Activated naive CD8-positive, alpha-beta T cell treated with anti-CD3 and anti-CD28 coated beads for 36 hours (primary cell): ENCODE data around the gene NPC1. TPM values are rescaled to one million over a fixed set of nuclear protein-coding genes. Genes with fewer than 3 reads are reported as not detected.
"Not testable (repeated sequence)": the region's sequence is repeated elsewhere in the genome, so short reads cannot be mapped to it uniquely, and the experiment has no call there.

Source experiments
- DNase-seq: peaks from one replicate; pipeline ENCODE4 v3.0.0; 2021
- H3K27ac Mint-ChIP-seq: one replicate; pipeline ENCODE4 v1.8.0; 2022; ENCODE audit warnings: mild to moderate bottlenecking, moderate library complexity, mixed read lengths
- H3K27me3 Mint-ChIP-seq: one replicate; pipeline ENCODE4 v1.8.0; 2022; ENCODE audit warnings: mild to moderate bottlenecking, mixed read lengths
- H3K36me3 Mint-ChIP-seq: one replicate; pipeline ENCODE4 v1.8.0; 2021; ENCODE audit warnings: mild to moderate bottlenecking, mixed read lengths
- H3K4me1 Mint-ChIP-seq: one replicate; pipeline ENCODE4 v1.8.0; 2021; ENCODE audit warnings: mixed read lengths
- H3K4me3 Mint-ChIP-seq: one replicate; pipeline ENCODE4 v1.8.0; 2022; ENCODE audit warnings: mild to moderate bottlenecking, moderate library complexity, mixed read lengths
- H3K9me3 Mint-ChIP-seq: one replicate; pipeline ENCODE4 v1.8.0; 2022; ENCODE audit warnings: mixed read lengths
- total RNA-seq, 2 experiments: library from RNA; stranded (reverse); gene quantifications; one replicate each; pipeline ENCODE4 v1.2.3, GENCODE V29; 2021

NPC1 gene
- total RNA-seq, 2 experiments from 2014 or later: 19.7 to 22.3 TPM

DNA sequence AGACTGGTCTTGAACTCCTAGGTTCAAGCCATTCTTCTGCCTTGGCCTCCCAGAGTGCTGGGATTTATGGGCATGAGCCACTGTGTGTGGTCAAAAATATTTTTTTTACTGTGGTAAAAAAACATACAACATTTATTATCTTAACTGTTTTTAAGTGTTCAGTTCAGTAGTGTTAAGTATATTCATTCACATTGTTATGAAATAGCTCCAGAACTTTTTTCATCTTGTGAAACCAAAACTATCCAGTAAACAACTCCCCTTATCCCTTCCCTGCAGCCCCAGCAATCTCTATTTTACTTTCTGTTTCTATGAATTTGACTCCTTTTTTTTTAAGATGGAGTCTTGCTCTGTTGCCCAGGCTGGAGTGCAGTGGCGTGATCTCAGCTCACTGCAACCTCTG is 73.7 kb downstream of the NPC1 start:
- no peaks in the 10 kb centered on the region for H3K27me3 Mint-ChIP-seq

DNA sequence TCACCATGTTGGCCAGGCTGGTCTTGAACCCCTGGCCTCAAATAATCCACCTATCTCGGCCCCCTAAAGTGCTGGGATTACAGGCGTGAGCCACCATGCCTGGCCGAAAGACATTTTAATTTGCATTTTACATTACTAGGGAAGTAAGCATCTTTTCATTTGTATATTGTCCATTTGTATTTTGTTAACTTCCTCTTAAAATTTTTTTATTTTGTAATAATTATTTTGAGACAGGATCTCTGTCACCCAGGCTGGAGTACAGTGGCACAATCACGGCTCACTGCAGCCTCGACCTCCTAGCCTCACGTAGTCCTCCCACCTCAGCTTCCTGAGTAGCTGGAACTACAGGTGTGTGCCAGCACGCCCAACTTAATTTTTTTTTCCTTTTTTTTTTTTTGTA is 74.1 kb downstream of the NPC1 start:
- H3K9me3 Mint-ChIP-seq, H3K27me3 Mint-ChIP-seq, H3K4me3 Mint-ChIP-seq, H3K27ac Mint-ChIP-seq, DNase-seq: not testable (repeated sequence)
- Mint-ChIP-seq H3K4me1 (peaks cover 22% of the 10 kb centered on the region), H3K36me3 (peaks cover 28% of the 10 kb centered on the region)

More for the DNA sequence above, 73.7 kb downstream of the NPC1 start:
- peaks cover 19% of the 10 kb centered on the region for H3K4me1 Mint-ChIP-seq
- peak overlapping the region; percentile 66 for H3K27ac Mint-ChIP-seq
- DNase-seq: no peak
- peaks cover 30% of the 10 kb centered on the region for H3K36me3 Mint-ChIP-seq
- H3K9me3 Mint-ChIP-seq: no peaks in the 10 kb centered on the region
- H3K4me3 Mint-ChIP-seq: no peak overlapping the region

DNA sequence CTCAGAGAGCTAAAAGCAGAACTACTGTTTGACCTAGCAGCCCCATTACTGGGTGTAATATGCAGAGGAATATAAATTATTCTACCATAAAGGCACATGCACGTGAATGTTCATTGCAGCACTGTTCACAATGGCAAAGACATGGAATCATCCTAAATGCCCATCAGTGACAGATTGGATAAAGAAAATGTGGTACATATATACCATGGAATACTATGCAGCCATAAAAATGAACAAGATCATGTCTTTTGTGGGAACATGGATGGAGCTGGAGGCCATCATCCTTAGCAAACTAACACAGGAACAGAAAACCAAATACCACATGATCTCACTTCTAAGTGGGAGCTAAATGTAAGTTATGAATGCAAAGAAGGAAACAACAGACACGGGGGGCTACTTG is 75.4 kb downstream of the NPC1 start:
- not testable (repeated sequence) for DNase-seq, H3K9me3 Mint-ChIP-seq, H3K27ac Mint-ChIP-seq, H3K4me3 Mint-ChIP-seq, H3K27me3 Mint-ChIP-seq
- peaks cover 23% of the 10 kb centered on the region for H3K4me1 Mint-ChIP-seq
- peaks cover 34% of the 10 kb centered on the region for H3K36me3 Mint-ChIP-seq

DNA sequence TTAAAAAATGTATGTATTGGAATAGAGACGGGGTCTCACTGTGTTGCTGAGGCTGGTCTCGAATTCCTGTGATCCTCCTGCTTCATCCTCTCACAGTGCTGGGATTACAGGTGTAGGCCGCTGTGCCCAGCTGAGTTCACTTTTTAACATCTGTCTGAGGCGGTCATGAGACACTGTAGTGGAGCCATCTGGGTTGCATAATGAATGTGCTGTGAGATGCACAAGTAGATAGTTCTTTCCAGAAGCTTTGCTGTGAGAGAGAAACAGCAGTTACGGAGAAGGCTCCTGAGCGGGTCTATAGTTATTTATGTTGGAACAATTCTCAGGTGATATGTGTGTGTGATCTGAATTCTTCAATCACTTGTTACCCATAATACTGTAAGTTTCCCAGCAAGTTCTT is 79.9 kb downstream of the NPC1 start:
- H3K27ac Mint-ChIP-seq: no peak overlapping the region
- no peaks in the 10 kb centered on the region for H3K9me3 Mint-ChIP-seq
- H3K27me3 Mint-ChIP-seq: no peaks in the 10 kb centered on the region
- H3K36me3 Mint-ChIP-seq: peaks cover 31% of the 10 kb centered on the region
- no peak for DNase-seq
- no peak overlapping the region for H3K4me3 Mint-ChIP-seq
- peaks cover 39% of the 10 kb centered on the region for H3K4me1 Mint-ChIP-seq

DNA sequence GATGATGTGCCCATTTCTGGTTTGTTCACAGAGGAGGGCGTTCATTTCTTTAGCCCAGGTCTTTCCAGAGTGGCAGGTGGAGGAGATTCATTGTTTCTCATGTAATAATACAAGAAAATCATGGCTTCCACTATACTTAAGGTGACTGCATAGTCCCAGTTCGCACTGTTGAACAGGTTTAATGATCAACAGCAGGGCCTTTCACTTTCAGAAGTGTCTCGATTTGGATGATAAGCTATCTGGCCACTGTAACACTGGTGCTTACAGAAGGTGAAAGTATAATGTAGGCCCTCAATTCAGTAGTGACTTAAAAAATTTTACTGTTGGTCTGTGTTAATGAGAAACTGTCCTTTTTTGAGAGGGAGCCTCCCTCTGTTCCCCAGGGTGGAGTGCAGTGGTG is 81.6 kb downstream of the NPC1 start:
- peaks cover 19% of the 10 kb centered on the region for H3K36me3 Mint-ChIP-seq

DNA sequence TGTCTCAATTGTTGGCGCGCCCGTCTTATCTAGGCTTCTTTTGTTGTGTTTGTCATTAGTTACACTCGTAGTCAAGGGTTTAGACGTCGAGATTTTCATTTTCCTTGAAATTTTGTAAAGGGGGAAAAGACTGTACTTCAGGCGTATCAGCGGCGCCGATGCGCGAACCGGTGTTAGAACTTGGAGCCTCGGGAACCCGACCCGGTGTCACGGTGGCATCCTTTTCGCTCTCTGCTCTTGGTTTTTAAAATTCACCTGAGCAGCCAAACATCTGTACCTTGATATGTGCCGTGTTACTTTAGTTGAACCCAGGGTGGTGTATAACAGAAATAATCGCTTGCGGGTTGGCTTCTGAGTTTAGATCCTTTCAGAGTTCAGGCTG is 82.4 kb downstream of the NPC1 start:
- DNase-seq: no peak
- no peaks in the 10 kb centered on the region for H3K27me3 Mint-ChIP-seq
- peaks cover 19% of the 10 kb centered on the region for H3K36me3 Mint-ChIP-seq
- H3K27ac Mint-ChIP-seq: peak overlapping the region; percentile 80
- H3K9me3 Mint-ChIP-seq: no peaks in the 10 kb centered on the region
- H3K4me3 Mint-ChIP-seq: peak overlapping the region; percentile 94
- H3K4me1 Mint-ChIP-seq: peaks cover 42% of the 10 kb centered on the region

More for the DNA sequence above, 81.6 kb downstream of the NPC1 start:
- Mint-ChIP-seq H3K9me3 (no peaks in the 10 kb centered on the region), H3K27me3 (no peaks in the 10 kb centered on the region), H3K4me3 (peak overlapping the region; percentile 94), H3K27ac (peak overlapping the region; percentile 80), H3K4me1 (peaks cover 39% of the 10 kb centered on the region)
- no peak for DNase-seq

DNA sequence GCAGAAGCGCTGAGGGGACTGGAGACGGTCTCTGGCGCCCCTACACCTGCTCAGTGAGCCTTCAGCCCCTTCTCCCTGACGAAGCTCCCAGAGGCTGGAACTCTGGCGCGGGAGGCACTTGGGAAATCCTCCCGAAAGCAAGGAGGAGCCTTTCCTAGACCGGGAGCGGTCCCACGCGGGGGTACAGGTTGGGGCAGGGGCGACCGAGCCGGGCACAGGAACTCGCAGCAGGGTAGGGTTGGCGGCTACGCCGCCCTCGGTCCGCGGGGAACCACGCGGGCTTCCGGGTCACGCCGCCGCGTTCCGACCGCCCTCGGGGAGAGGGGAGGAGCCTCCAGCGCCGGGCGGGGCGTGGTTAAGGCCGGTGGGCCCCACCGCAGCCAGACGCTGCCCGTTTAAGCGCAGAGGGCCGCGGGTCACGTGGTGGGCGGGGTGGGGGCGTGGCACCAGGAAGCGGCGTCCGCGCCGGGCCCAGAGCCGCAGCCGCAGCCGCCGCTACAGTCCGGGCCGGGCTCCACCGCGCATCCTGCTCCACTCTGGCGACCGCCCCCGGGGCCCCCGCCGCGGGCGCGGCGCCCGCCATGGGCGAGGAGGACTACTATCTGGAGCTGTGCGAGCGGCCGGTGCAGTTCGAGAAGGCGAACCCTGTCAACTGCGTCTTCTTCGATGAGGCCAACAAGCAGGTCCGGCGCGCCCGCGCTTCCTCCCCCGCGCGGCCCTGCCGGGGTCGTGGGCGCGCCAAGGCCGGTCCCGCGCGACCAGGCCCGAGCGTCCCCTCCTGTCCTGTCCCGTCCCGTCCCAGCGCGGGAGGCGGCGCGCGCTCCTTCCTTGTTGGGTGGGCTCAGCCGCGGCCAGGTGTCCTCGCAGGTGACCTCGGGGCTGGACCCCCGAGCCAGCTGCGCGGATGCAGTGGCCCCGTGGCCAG is 83.0 kb downstream of the NPC1 start, which contains the start of gene RMC1:
Gene RMC1 (plus strand): TSS at position 474 of the 925 bp plus-strand sequence. CDS start 108 bp downstream, at position 582.
- H3K4me1 Mint-ChIP-seq: peaks cover 45% of the 10 kb centered on the region
- no peaks in the 10 kb centered on the region for H3K27me3 Mint-ChIP-seq

DNA sequence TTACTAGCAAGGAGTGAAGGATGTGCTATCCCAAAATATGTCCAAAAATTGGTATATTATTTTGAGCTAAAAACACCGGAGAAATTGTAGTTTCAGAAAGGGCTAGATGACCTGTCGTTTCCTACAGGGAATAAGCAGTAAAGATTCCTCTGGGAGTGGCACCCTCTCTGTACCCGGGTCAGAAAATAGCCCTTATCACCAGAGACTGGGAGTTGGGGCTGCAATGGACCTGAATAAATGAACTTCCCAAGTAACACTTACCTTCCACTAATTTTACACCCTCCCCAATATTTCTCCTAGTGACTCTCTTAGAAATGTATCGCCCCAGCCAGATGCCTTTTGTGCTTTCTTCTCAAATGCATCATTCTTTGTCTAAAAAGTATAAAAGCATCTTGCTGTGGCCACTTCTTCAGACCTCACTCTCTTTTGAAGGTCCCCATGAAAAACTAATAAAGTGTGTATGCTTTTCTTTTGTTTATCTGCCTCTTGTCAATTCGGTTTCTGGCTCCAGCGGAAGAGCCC is 83.7 kb downstream of the NPC1 start:
- peaks cover 15% of the 10 kb centered on the region for H3K36me3 Mint-ChIP-seq
- peaks cover 40% of the 10 kb centered on the region for H3K4me1 Mint-ChIP-seq
- H3K4me3 Mint-ChIP-seq: peak overlapping the region; percentile 89

More for the DNA sequence above, 83.0 kb downstream of the NPC1 start, which contains the start of gene RMC1:
- no peaks in the 10 kb centered on the region for H3K9me3 Mint-ChIP-seq
- DNase-seq: peak; percentile 97
- H3K36me3 Mint-ChIP-seq: peaks cover 17% of the 10 kb centered on the region
- H3K4me3 Mint-ChIP-seq: peak within 1 kb of the TSS; percentile 94
- H3K27ac Mint-ChIP-seq: peak within 1 kb of the TSS; percentile 94

DNA sequence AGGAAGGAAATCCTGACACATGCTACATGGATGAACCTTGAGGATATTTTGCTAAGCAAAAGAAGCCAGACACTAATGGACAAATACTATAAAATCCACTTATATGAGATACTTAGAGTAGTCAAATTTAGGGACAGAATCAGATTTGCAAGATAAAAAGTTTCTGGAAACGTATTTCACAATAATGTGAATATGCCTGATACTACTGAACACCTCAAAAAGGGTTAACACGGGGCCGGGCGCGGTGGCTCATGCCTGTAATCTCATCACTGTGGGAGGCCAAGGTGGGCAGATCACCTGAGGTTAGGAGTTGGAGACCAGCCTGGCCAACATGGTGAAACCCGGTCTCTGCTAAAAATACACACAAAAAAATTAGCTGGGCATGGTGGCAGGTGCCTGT is 84.7 kb downstream of the NPC1 start:
- Mint-ChIP-seq H3K9me3 (no peaks in the 10 kb centered on the region), H3K36me3 (peaks cover 10% of the 10 kb centered on the region), H3K4me3 (no peak overlapping the region), H3K27me3 (no peaks in the 10 kb centered on the region), H3K4me1 (peaks cover 35% of the 10 kb centered on the region), H3K27ac (peak overlapping the region; percentile 25)
- DNase-seq: no peak

More for the DNA sequence above, 83.7 kb downstream of the NPC1 start:
- Mint-ChIP-seq H3K9me3 (no peaks in the 10 kb centered on the region), H3K27ac (peak overlapping the region; percentile 94), H3K27me3 (no peaks in the 10 kb centered on the region)
- no peak for DNase-seq

DNA sequence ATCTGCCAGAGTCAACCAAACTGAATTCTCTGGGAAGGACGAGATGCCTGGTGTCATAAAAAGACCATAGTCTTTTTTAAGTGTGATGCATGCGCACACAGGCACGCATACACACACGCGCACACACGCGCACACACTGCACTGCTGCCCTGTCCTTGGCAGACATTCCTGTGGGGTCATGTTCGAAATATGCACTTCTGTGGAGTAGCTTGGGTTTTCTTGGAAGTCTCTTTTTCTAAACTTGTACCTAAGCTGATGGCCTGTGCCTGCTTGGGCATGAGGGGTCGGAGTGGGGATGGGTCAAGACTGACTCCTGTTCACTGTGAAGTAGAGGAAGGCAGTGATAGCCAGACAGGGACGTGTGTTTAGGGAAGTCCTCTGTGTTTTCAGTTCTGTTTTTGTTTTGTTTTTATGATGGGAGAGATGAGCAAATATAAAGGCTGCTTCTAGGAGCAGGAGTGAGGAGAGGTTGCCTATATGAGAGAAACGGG is 87.0 kb downstream of the NPC1 start:
- Mint-ChIP-seq H3K36me3 (no peaks in the 10 kb centered on the region), H3K9me3 (no peaks in the 10 kb centered on the region), H3K4me3 (no peak overlapping the region), H3K27me3 (no peaks in the 10 kb centered on the region), H3K27ac (peak overlapping the region; percentile 7), H3K4me1 (peaks cover 21% of the 10 kb centered on the region)
- DNase-seq: no peak

DNA sequence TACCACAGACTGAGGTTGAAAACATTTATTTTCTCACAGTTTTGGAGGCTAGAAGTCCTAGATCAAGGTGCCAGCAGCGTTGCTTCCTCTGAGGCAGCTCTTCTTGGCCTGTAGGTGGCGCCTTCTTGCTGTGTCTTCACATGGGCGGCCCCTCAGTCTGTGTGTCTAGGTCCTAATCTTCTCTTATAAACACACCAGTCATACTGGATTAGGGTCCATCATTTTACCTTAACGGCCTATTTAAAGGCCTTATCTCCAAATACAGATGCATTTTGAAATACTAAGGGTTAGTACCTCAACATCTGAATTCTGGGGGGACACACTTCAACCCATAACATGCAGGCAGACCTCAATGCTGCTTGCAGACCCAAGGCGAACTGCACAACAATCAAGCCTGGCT is 87.4 kb downstream of the NPC1 start:
- H3K9me3 Mint-ChIP-seq: no peaks in the 10 kb centered on the region
- DNase-seq: peak; percentile 68
- no peak overlapping the region for H3K4me3 Mint-ChIP-seq
- no peak overlapping the region for H3K27ac Mint-ChIP-seq
- H3K4me1 Mint-ChIP-seq: peaks cover 17% of the 10 kb centered on the region
- H3K36me3 Mint-ChIP-seq: no peaks in the 10 kb centered on the region
- no peaks in the 10 kb centered on the region for H3K27me3 Mint-ChIP-seq

DNA sequence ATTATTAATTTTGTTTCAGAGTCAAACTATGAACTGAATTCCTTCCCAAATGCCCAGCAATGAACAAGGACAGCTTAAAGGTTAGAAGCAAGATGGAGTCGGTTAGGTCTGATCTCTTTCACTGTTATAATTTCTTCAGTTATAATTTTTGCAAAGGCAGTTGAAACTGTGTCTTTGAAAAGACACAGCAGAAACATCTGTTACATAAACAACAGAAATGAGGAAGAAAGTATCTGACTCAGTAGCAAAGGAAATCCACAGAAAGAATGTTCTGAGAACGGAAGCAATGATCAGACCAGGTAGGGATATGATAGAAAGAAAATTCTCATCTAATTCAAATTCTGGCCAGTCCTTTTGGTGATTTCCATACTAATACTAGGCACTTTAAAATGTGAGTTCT is 88.2 kb downstream of the NPC1 start:
- H3K9me3 Mint-ChIP-seq: no peaks in the 10 kb centered on the region
- no peak overlapping the region for H3K4me3 Mint-ChIP-seq
- no peak overlapping the region for H3K27ac Mint-ChIP-seq
- H3K27me3 Mint-ChIP-seq: no peaks in the 10 kb centered on the region
- peaks cover 16% of the 10 kb centered on the region for H3K4me1 Mint-ChIP-seq
- H3K36me3 Mint-ChIP-seq: no peaks in the 10 kb centered on the region
- DNase-seq: no peak

DNA sequence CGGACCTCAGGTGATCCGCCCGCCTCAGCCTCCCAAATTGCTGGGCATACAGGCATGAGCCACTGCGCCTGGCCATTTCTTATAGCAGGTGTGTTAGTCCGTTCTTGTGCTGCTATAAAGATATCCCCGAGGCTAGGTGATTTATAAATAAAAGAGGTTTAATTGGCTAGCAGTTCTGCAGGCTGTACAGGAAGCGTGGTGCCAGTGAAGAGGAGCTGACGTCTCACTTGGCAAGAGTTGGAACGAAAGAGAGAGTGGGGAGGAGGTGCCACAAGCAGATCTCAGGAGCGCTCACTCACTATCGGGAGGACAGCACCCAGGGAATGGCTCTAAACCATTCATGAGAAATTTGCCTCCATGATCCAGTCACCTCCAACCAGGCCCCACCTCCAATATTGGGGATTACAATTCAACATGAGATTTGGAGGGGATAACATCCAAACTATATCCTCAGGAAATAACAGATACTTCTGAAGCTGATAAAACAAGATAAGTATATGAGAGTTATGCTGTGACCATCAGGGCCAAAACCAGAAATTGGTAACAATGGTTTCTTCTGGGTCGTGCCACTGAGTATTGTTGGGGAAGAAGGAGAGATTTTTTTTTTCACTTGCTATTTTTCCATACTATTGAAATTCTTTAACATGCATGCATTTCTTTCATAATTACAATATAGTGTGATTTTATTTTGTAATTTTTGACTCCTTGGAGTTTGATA is 90.4 kb downstream of the NPC1 start:
- DNase-seq: no peak
- Mint-ChIP-seq H3K9me3 (no peaks in the 10 kb centered on the region), H3K27ac (no peak overlapping the region), H3K27me3 (no peaks in the 10 kb centered on the region), H3K36me3 (no peaks in the 10 kb centered on the region), H3K4me1 (peaks cover 7% of the 10 kb centered on the region), H3K4me3 (no peak overlapping the region)

DNA sequence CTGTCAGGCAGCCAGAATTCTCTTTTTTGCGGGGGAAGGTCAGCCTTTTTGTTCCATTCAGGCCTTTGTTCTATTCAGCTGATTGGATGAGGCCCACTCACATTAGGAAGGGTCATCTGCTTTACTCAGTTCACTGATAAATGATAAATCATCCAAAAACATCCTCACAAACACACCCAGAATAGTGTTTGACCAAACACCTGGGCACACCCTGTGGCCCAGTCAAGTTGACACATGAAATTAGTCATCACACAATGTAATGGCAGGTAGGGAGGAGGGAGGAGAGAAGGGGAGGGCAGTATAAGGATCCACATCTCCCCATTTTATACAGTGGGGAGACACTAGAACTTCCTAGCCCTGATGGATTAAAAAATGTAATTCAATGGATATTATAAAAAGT is 91.3 kb downstream of the NPC1 start:
- Mint-ChIP-seq H3K27ac (no peak overlapping the region), H3K4me3 (no peak overlapping the region), H3K27me3 (no peaks in the 10 kb centered on the region), H3K4me1 (peaks cover 7% of the 10 kb centered on the region), H3K36me3 (no peaks in the 10 kb centered on the region), H3K9me3 (no peaks in the 10 kb centered on the region)
- no peak for DNase-seq

DNA sequence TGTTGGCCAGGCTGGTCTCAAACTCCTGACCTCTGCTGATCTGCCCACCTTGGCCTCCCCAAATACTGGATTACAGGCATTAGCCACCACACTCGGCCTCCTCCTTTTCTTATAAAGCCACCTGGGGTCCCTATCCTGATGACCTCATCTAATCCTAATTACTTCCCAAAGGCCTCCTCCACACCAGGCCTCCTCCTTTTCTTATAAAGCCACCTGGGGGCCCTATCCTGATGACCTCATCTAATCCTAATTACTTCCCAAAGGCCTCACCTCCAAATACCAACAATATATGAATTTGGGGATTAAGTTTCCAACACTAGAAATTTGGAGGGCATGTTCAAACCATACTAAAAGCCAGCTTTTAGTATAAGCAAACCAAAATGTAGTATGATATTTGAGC is 92.7 kb downstream of the NPC1 start:
- Mint-ChIP-seq H3K27me3 (no peaks in the 10 kb centered on the region), H3K36me3 (no peaks in the 10 kb centered on the region), H3K4me1 (peaks cover 1% of the 10 kb centered on the region), H3K4me3 (no peak overlapping the region), H3K27ac (no peak overlapping the region), H3K9me3 (no peaks in the 10 kb centered on the region)
- DNase-seq: no peak
